Keratinocyte (primary cell): ENCODE data around the gene RARS2. TPM values are rescaled to one million over a fixed set of nuclear protein-coding genes. Genes with fewer than 3 reads are reported as not detected.

ENCODE experiments used
- DNase-seq: peaks from one replicate; pipeline ENCODE4 v3.0.0-alpha.2; 2011; ENCODE audit warnings: low read depth, missing footprints, low spot score
- FAIRE-seq: peaks from 2 replicates; lab custom pipeline; 2011; peaks lifted over from hg19 to GRCh38; lab: Jason Lieb, UNC
- H2AFZ ChIP-seq: 2 replicates; pipeline ENCODE4 v1.6.0; 2012; ENCODE audit warnings: low read length, control low read depth, inconsistent platforms; ENCODE audit not compliant: control insufficient read depth
- H3K27ac ChIP-seq: 2 replicates; pipeline ENCODE4 v1.5.1; 2011; ENCODE audit warnings: low read length; ENCODE audit not compliant: control insufficient read depth, insufficient read depth
- H3K27me3 ChIP-seq: 3 replicates; pipeline ENCODE4 v1.6.0; 2011; ENCODE audit warnings: low read length; ENCODE audit not compliant: control insufficient read depth, insufficient read depth; ENCODE audit errors: extremely low read depth
- H3K36me3 ChIP-seq, 2 experiments: 2 replicates in 1 of 2; 3 replicates in 1 of 2; pipeline ENCODE4 v1.5.1; 2011; ENCODE audit warnings: low read length in 2 of 2, mild to moderate bottlenecking in 1 of 2; ENCODE audit not compliant: control insufficient read depth in 2 of 2, insufficient read depth in 2 of 2; ENCODE audit errors: extremely low read depth in 1 of 2
- H3K4me1 ChIP-seq: 3 replicates; pipeline ENCODE4 v1.5.1; 2011; ENCODE audit warnings: low read length; ENCODE audit not compliant: control insufficient read depth, insufficient read depth; ENCODE audit errors: extremely low read depth
- H3K4me2 ChIP-seq: 3 replicates; pipeline ENCODE4 v1.6.0; 2011; ENCODE audit warnings: low read depth, low read length; ENCODE audit not compliant: control insufficient read depth, insufficient read depth; ENCODE audit errors: extremely low read depth
- H3K4me3 ChIP-seq, 3 experiments: fragments of 200-600 bp in 1 of 3; sonication (generic) in 1 of 3; 2 replicates in 2 of 3; 3 replicates in 1 of 3; pipeline ENCODE4 v1.5.1; 2011 to 2016; ENCODE audit warnings: low read length in 3 of 3, mild to moderate bottlenecking in 3 of 3, control low read depth in 2 of 3, inconsistent platforms in 1 of 3, low read depth in 1 of 3, mixed read lengths in 1 of 3, mixed run types in 1 of 3, moderate library complexity in 1 of 3; ENCODE audit not compliant: control insufficient read depth in 2 of 3, insufficient read depth in 2 of 3; ENCODE audit errors: extremely low read depth in 1 of 3
- H3K79me2 ChIP-seq: 2 replicates; pipeline ENCODE4 v1.6.0; 2012; ENCODE audit warnings: low read length; ENCODE audit not compliant: control insufficient read depth, insufficient read depth
- H3K9ac ChIP-seq: 3 replicates; pipeline ENCODE4 v1.6.0; 2011; ENCODE audit warnings: low read length; ENCODE audit not compliant: control insufficient read depth, insufficient read depth; ENCODE audit errors: extremely low read depth
- H3K9me1 ChIP-seq: 3 replicates; pipeline ENCODE4 v1.6.0; 2011; ENCODE audit warnings: low read length; ENCODE audit not compliant: control insufficient read depth, insufficient read depth; ENCODE audit errors: extremely low read depth
- H3K9me3 ChIP-seq: 2 replicates; pipeline ENCODE4 v1.5.1; 2012; ENCODE audit warnings: low read depth, low read length; ENCODE audit not compliant: control insufficient read depth
- H4K20me1 ChIP-seq: 3 replicates; pipeline ENCODE4 v1.6.0; 2011; ENCODE audit warnings: low read length; ENCODE audit not compliant: control insufficient read depth, insufficient read depth; ENCODE audit errors: extremely low read depth
- EZH2 ChIP-seq: IDR thresholded peaks from one replicate; pipeline ENCODE4 v1.6.1; 2012; ENCODE audit warnings: inconsistent platforms, mild to moderate bottlenecking, low read length, moderate library complexity
- dilution Hi-C: fragments of 300-500 bp; cut with MboI; formaldehyde crosslinking; loops from one replicate; pipeline ENCODE4 v1.7.0; 2020; ENCODE audit warnings: low sequenced_read_pairs; ENCODE audit not compliant: extremely low pct_ligation_motif_present
- polyA plus RNA-seq, 5 experiments: library from polyadenylated mRNA; depleted of rRNA in 3 of 5; stranded (reverse) in 3 of 5; stranded (forward) in 1 of 5; unstranded in 1 of 5; fragments of >200 nt; gene quantifications; 1 replicate in 1 of 5; 2 replicates in 3 of 5; 3 replicates in 1 of 5; pipeline versions ENCODE4 v1.2.1 to v1.2.3, GENCODE V29; 2011 to 2012; ENCODE audit warnings: missing spikeins in 2 of 5, low read depth in 1 of 5, low replicate concordance in 1 of 5
- TF ChIP-seq, protein P1 (sequence below), 3 experiments: IDR thresholded peaks in 1 of 3; conservative IDR thresholded peaks in 1 of 3; optimal IDR thresholded peaks in 1 of 3; 2 replicates in 2 of 3; 3 replicates in 1 of 3; pipeline versions ENCODE3 to v1.5.1; 2011; ENCODE audit warnings: low read length in 3 of 3, mild to moderate bottlenecking in 3 of 3, moderate library complexity in 2 of 3, control low read depth in 1 of 3, inconsistent platforms in 1 of 3; ENCODE audit not compliant: insufficient read depth in 2 of 3; ENCODE audit errors: extremely low read depth in 1 of 3

The RARS2 gene
- polyA plus RNA-seq, 1 donor (not counting 4 experiments of a cell fraction or from before 2014, with no cell fraction given), result 20.3 TPM

GRCh38 chr6:87637106-87637505 is 47.3 kb upstream of the RARS2 start:
- Histone ChIP-seq H2AFZ (no peak overlapping the region), H3K9me1 (no peaks in the 10 kb centered on the region), H3K9ac (no peak overlapping the region), H3K27ac (no peak overlapping the region), H3K9me3 (no peaks in the 10 kb centered on the region), H3K36me3 (peaks cover 3 to 4% of the 10 kb centered on the region in 2 experiments), H3K79me2 (no peaks in the 10 kb centered on the region), H3K27me3 (no peaks in the 10 kb centered on the region), H3K4me1 (no peaks in the 10 kb centered on the region), H3K4me2 (no peak overlapping the region), H4K20me1 (no peaks in the 10 kb centered on the region), H3K4me3 (no peak overlapping the region)
- dilution Hi-C loops, result no loop called here
- TF ChIP-seq, protein P1, sequence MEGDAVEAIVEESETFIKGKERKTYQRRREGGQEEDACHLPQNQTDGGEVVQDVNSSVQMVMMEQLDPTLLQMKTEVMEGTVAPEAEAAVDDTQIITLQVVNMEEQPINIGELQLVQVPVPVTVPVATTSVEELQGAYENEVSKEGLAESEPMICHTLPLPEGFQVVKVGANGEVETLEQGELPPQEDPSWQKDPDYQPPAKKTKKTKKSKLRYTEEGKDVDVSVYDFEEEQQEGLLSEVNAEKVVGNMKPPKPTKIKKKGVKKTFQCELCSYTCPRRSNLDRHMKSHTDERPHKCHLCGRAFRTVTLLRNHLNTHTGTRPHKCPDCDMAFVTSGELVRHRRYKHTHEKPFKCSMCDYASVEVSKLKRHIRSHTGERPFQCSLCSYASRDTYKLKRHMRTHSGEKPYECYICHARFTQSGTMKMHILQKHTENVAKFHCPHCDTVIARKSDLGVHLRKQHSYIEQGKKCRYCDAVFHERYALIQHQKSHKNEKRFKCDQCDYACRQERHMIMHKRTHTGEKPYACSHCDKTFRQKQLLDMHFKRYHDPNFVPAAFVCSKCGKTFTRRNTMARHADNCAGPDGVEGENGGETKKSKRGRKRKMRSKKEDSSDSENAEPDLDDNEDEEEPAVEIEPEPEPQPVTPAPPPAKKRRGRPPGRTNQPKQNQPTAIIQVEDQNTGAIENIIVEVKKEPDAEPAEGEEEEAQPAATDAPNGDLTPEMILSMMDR (optimal IDR thresholded peaks at IDR 0.05 in 1 of 3, IDR thresholded peaks at IDR 0.05 in 1 of 3, conservative IDR thresholded peaks at IDR 0.05 in 1 of 3; ENCODE audit: extremely low read depth in 1 of 3, insufficient read depth in 2 of 3, low read length in 3 of 3), result no peak
- no peak for TF ChIP-seq EZH2
- DNase-seq, result no peak
- FAIRE-seq, result no peak

- Histone ChIP-seq H3K4me1 (no peaks in the 10 kb centered on the region), H4K20me1 (no peaks in the 10 kb centered on the region), H3K27me3 (no peaks in the 10 kb centered on the region), H3K9me1 (no peaks in the 10 kb centered on the region), H3K9ac (no peak overlapping the region), H3K36me3 (peaks cover 3 to 4% of the 10 kb centered on the region in 2 experiments), H3K79me2 (no peaks in the 10 kb centered on the region), H3K27ac (no peak overlapping the region), H2AFZ (no peak overlapping the region), H3K4me3 (no peak overlapping the region), H3K4me2 (no peak overlapping the region), H3K9me3 (no peaks in the 10 kb centered on the region)
- TF ChIP-seq, protein P1 (optimal IDR thresholded peaks at IDR 0.05 in 1 of 3, IDR thresholded peaks at IDR 0.05 in 1 of 3, conservative IDR thresholded peaks at IDR 0.05 in 1 of 3; ENCODE audit: extremely low read depth in 1 of 3, insufficient read depth in 2 of 3, low read length in 3 of 3), result no peak
- TF ChIP-seq EZH2, result no peak
- DNase-seq (no peak), FAIRE-seq (no peak)
- dilution Hi-C loops, result no loop called here
These were observed 46.5 kb upstream of the RARS2 start for GRCh38 chr6:87636315-87636714.
